ENCODE data around the gene CCDC157. TPM values are rescaled to one million over a fixed set of nuclear protein-coding genes. Genes with fewer than 3 reads are reported as not detected.

CCDC157 gene
- total and polyA plus RNA-seq, 2 donors (not counting 1 experiment from before 2014, with no cell fraction given), result 3.6 to 6.4 TPM

DNA sequence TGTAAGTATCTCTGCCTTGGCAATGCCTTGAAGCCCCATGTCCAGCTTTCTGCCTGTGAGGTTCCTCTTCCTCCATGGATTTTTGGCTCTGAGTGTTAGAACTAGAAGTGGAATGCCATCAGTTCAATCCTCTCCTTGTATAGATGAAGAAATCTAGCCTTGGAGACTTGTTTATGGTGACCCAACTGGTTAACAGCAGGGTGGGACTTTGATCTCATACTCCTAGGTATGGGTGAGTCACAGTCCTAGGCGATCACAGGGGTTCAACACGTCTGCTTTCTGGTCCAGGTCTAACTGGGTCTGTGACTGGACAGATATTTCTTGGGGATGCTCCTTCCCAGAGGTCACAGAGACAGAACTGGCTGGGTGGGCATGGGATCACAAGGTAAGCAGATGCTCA is 59.6 kb downstream of the CCDC157 start:
- TF ChIP-seq, protein P1, sequence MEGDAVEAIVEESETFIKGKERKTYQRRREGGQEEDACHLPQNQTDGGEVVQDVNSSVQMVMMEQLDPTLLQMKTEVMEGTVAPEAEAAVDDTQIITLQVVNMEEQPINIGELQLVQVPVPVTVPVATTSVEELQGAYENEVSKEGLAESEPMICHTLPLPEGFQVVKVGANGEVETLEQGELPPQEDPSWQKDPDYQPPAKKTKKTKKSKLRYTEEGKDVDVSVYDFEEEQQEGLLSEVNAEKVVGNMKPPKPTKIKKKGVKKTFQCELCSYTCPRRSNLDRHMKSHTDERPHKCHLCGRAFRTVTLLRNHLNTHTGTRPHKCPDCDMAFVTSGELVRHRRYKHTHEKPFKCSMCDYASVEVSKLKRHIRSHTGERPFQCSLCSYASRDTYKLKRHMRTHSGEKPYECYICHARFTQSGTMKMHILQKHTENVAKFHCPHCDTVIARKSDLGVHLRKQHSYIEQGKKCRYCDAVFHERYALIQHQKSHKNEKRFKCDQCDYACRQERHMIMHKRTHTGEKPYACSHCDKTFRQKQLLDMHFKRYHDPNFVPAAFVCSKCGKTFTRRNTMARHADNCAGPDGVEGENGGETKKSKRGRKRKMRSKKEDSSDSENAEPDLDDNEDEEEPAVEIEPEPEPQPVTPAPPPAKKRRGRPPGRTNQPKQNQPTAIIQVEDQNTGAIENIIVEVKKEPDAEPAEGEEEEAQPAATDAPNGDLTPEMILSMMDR (IDR thresholded peaks at IDR 0.05), result no peak
- TF ChIP-seq EZH2 (IDR thresholded peaks at IDR 0.05; ENCODE audit: borderline replicate concordance, insufficient read depth, low read depth, low read length, poor library complexity, severe bottlenecking), result no peak
- Histone ChIP-seq H3K79me2 (ENCODE audit: control insufficient read depth, insufficient read depth, low read length) (no peaks in the 10 kb centered on the region), H3K27me3 (replicated peaks in 1 of 4; ENCODE audit: control extremely low read depth in 1 of 4, control insufficient read depth in 3 of 4, insufficient read depth in 4 of 4, low read length in 3 of 4) (no peaks in the 10 kb centered on the region), H3K4me3 (ENCODE audit: control extremely low read depth in 1 of 5, extremely low read depth in 1 of 5, insufficient read depth in 1 of 5, low read depth in 2 of 5, low read length in 4 of 5) (no peak overlapping the region), H2AFZ (ENCODE audit: insufficient read depth, low read depth, low read length, poor library complexity, severe bottlenecking) (no peak overlapping the region), H3K36me3 (replicated peaks in 1 of 2; ENCODE audit: control extremely low read depth in 1 of 2, control insufficient read depth in 1 of 2, extremely low read depth in 1 of 2, insufficient read depth in 2 of 2, low read length in 1 of 2) (peaks cover 0 to 21% of the 10 kb centered on the region in 2 experiments), H3K4me1 (ENCODE audit: control insufficient read depth in 2 of 2, insufficient read depth in 2 of 2, low read length in 2 of 2) (no peaks in the 10 kb centered on the region), H3K9me3 (ENCODE audit: control extremely low read depth in 1 of 3, control insufficient read depth in 2 of 3, insufficient read depth in 1 of 3, low read length in 2 of 3) (no peaks in the 10 kb centered on the region), H4K20me1 (ENCODE audit: control insufficient read depth, insufficient read depth, low read length, poor library complexity, severe bottlenecking) (no peaks in the 10 kb centered on the region), H3K27ac (ENCODE audit: low read length in 2 of 2) (no peak overlapping the region), H3K4me2 (replicated peaks; ENCODE audit: low read depth, low read length, poor library complexity, severe bottlenecking) (no peak overlapping the region), H3K9ac (ENCODE audit: low read length) (no peak overlapping the region)
- intact Hi-C loops (cut with micrococcal nuclease), result no loop called here
- Mint-ChIP-seq H3K27me3 (no peaks in the 10 kb centered on the region), H3K27ac (no peak overlapping the region), H3K4me3 (no peak overlapping the region), H3K4me1 (no peaks in the 10 kb centered on the region), H3K9me3 (ENCODE audit: insufficient read depth) (no peaks in the 10 kb centered on the region)
- ATAC-seq (ENCODE audit: low read depth) (no peak), DNase-seq (no peak)
- WGBS (ENCODE audit: insufficient coverage), result no CpG with 5 or more reads among the region's 2 CpGs
- POLR2A ChIA-PET, result no interaction called here
- CTCF ChIA-PET, result no interaction called here

DNA sequence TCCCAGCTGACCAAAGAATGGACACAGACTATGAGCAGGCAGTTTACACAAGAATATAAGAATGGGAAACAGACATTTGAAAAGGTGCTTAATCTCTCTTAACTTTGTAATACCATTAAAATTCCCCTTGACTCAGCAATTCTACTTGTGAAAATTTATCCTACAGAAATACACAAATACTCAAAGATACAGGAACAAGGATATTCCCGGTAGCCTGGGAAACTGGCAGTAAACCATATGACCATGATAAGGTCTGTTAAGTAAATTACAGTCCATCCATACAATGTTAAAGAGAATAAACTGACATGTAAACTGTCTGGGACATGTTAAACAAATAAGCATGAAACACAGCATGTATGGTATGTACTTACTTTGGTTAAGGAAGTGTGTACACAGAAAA is 60.0 kb downstream of the CCDC157 start:
- no peak overlapping the region for H3K4me2 ChIP-seq (replicated peaks; ENCODE audit: low read depth, low read length, poor library complexity, severe bottlenecking)
- no peak overlapping the region for H3K4me3 Mint-ChIP-seq
- no peaks in the 10 kb centered on the region for H3K9me3 Mint-ChIP-seq (ENCODE audit: insufficient read depth)
- no peak for TF ChIP-seq EZH2 (IDR thresholded peaks at IDR 0.05; ENCODE audit: borderline replicate concordance, insufficient read depth, low read depth, low read length, poor library complexity, severe bottlenecking)
- TF ChIP-seq, protein P1 (IDR thresholded peaks at IDR 0.05), result no peak
- H3K27me3 ChIP-seq (replicated peaks in 1 of 4; ENCODE audit: control extremely low read depth in 1 of 4, control insufficient read depth in 3 of 4, insufficient read depth in 4 of 4, low read length in 3 of 4), result no peaks in the 10 kb centered on the region
- peaks cover 0 to 21% of the 10 kb centered on the region in 2 experiments for H3K36me3 ChIP-seq (replicated peaks in 1 of 2; ENCODE audit: control extremely low read depth in 1 of 2, control insufficient read depth in 1 of 2, extremely low read depth in 1 of 2, insufficient read depth in 2 of 2, low read length in 1 of 2)
- ATAC-seq (ENCODE audit: low read depth), result no peak
- H3K4me1 Mint-ChIP-seq, result peaks cover under 1% of the 10 kb centered on the region
- H3K27me3 Mint-ChIP-seq, result no peaks in the 10 kb centered on the region
- no peaks in the 10 kb centered on the region for H3K4me1 ChIP-seq (ENCODE audit: control insufficient read depth in 2 of 2, insufficient read depth in 2 of 2, low read length in 2 of 2)
- H4K20me1 ChIP-seq (ENCODE audit: control insufficient read depth, insufficient read depth, low read length, poor library complexity, severe bottlenecking), result no peaks in the 10 kb centered on the region
- POLR2A ChIA-PET, result no interaction called here
- no peak for DNase-seq
- no peak overlapping the region for H2AFZ ChIP-seq (ENCODE audit: insufficient read depth, low read depth, low read length, poor library complexity, severe bottlenecking)
- H3K4me3 ChIP-seq (ENCODE audit: control extremely low read depth in 1 of 5, extremely low read depth in 1 of 5, insufficient read depth in 1 of 5, low read depth in 2 of 5, low read length in 4 of 5), result no peak overlapping the region
- CTCF ChIA-PET, result no interaction called here
- no peak overlapping the region for H3K27ac Mint-ChIP-seq
- no peak overlapping the region for H3K27ac ChIP-seq (ENCODE audit: low read length in 2 of 2)
- WGBS (ENCODE audit: insufficient coverage), result no CpG with 5 or more reads among the region's 1 CpG
- no peaks in the 10 kb centered on the region for H3K79me2 ChIP-seq (ENCODE audit: control insufficient read depth, insufficient read depth, low read length)
- intact Hi-C loops (cut with micrococcal nuclease), result no loop called here
- H3K9ac ChIP-seq (ENCODE audit: low read length), result no peak overlapping the region
- H3K9me3 ChIP-seq (ENCODE audit: control extremely low read depth in 1 of 3, control insufficient read depth in 2 of 3, insufficient read depth in 1 of 3, low read length in 2 of 3), result no peaks in the 10 kb centered on the region

Data from B cell (primary cell).